Stimulated activated memory B cell treated with anti-CD40 and anti-IgM and Interleukin-4, amounts not matched to agents 10 μg/mL and 1 μg/mL and 100 μg/mL, for 72 hours (primary cell): Measurements from ENCODE around the gene SEPTIN10.
"Not testable (repeated sequence)": the region's sequence is repeated elsewhere in the genome, so short reads cannot be mapped to it uniquely, and the experiment has no call there.

ENCODE experiments used
- ATAC-seq: fragments of 150-1000 bp; cut with Tn5 transposase; 2 replicates; pipeline ENCODE4 v1.10.0; 2021
- H3K27ac Mint-ChIP-seq: one replicate; pipeline ENCODE4 v1.8.0; 2022; ENCODE audit warnings: mild to moderate bottlenecking, mixed read lengths
- H3K27me3 Mint-ChIP-seq: one replicate; pipeline ENCODE4 v1.8.0; 2022; ENCODE audit warnings: mixed read lengths
- H3K36me3 Mint-ChIP-seq: one replicate; pipeline ENCODE4 v1.8.0; 2022; ENCODE audit warnings: mixed read lengths
- H3K4me1 Mint-ChIP-seq: one replicate; pipeline ENCODE4 v1.8.0; 2022; ENCODE audit warnings: mixed read lengths
- H3K4me3 Mint-ChIP-seq: one replicate; pipeline ENCODE4 v1.8.0; 2022; ENCODE audit warnings: mild to moderate bottlenecking, moderate library complexity, mixed read lengths
- H3K9me3 Mint-ChIP-seq: one replicate; pipeline ENCODE4 v1.8.0; 2022; ENCODE audit warnings: mixed read lengths

The SEPTIN10 gene

GRCh38 chr2:109591206-109591605, 22.6 kb downstream of the SEPTIN10 start:
- ATAC-seq = no peak
- H3K4me3 Mint-ChIP-seq = no peak overlapping the region
- H3K27me3 Mint-ChIP-seq = no peaks in the 10 kb centered on the region
- H3K36me3 Mint-ChIP-seq = no peaks in the 10 kb centered on the region
- H3K27ac Mint-ChIP-seq = no peak overlapping the region
- no peaks in the 10 kb centered on the region for H3K9me3 Mint-ChIP-seq
- no peaks in the 10 kb centered on the region for H3K4me1 Mint-ChIP-seq

- Mint-ChIP-seq H3K27ac (no peak overlapping the region), H3K9me3 (peaks cover 10% of the 10 kb centered on the region)
These were observed 27.1 kb downstream of the SEPTIN10 start for GRCh38 chr2:109586687-109587086.

GRCh38 chr2:109582928-109583895, 30.6 kb downstream of the SEPTIN10 start:
- no peaks in the 10 kb centered on the region for H3K36me3 Mint-ChIP-seq
- no peaks in the 10 kb centered on the region for H3K4me1 Mint-ChIP-seq
- no peak overlapping the region for H3K27ac Mint-ChIP-seq
- no peak overlapping the region for H3K4me3 Mint-ChIP-seq
- H3K27me3 Mint-ChIP-seq = no peaks in the 10 kb centered on the region
- H3K9me3 Mint-ChIP-seq = peaks cover 10% of the 10 kb centered on the region
- no peak for ATAC-seq

More at GRCh38 chr2:109586687-109587086, 27.1 kb downstream of the SEPTIN10 start:
- Mint-ChIP-seq H3K4me3 (no peak overlapping the region), H3K4me1 (no peaks in the 10 kb centered on the region), H3K27me3 (no peaks in the 10 kb centered on the region), H3K36me3 (no peaks in the 10 kb centered on the region)
- no peak for ATAC-seq

- H3K9me3 Mint-ChIP-seq, ATAC-seq, H3K4me3 Mint-ChIP-seq, H3K4me1 Mint-ChIP-seq, H3K27ac Mint-ChIP-seq, H3K27me3 Mint-ChIP-seq, H3K36me3 Mint-ChIP-seq: not testable (repeated sequence)
These were observed 36.1 kb downstream of the SEPTIN10 start for GRCh38 chr2:109577630-109578029.

DNA sequence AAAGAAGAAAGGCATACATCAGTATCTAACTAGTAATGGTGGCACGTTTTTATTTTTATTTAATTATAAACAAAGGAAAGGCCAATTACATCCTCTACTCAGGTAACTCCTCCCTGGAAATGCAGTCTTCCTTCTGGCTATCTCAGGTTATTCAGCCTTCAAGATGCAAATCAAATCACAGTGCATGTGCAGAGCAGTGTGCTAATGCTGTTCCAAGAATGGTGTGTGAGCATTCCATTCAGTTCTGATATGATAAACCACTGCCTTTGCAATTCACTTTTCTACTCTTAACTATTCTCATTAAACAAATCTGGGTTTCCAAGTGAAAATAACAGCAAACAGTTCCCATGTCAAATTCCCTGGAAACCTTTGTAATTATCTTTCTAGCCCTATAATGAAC, 38.4 kb downstream of the SEPTIN10 start:
- Mint-ChIP-seq H3K27ac (no peak overlapping the region), H3K4me3 (no peak overlapping the region), H3K36me3 (no peaks in the 10 kb centered on the region), H3K27me3 (peaks cover 18% of the 10 kb centered on the region), H3K4me1 (no peaks in the 10 kb centered on the region), H3K9me3 (no peaks in the 10 kb centered on the region)
- no peak for ATAC-seq

DNA sequence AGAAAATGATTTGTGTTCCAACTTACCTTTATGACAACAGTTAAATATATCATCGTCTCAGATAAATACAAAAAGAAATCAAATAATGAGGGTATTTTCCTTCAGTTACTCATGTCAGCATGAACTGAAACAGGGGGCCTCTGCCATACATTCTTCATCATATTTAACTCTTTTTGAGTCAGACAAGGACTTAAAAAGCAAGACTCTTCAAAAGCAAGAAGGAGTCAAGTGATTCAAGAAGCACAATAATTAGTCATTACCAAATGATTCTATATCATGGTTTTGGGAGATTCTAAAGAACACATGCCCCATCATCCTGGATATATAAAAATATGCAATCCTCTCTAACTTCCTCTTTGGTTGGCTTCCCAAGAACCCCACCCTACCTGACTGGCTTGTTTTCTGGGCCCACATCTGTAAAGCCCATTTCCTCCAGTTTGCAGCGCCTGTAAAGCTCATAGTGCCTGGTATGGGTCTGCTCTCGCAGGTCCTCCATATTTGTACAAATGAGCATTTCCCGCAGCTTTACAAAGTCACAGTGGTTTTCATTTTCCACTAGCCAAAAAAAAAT, 49.7 kb downstream of the SEPTIN10 start:
- H3K9me3 Mint-ChIP-seq = no peaks in the 10 kb centered on the region
- H3K4me3 Mint-ChIP-seq = no peak overlapping the region
- ATAC-seq = no peak
- H3K27ac Mint-ChIP-seq = no peak overlapping the region
- no peaks in the 10 kb centered on the region for H3K36me3 Mint-ChIP-seq
- peaks cover 14% of the 10 kb centered on the region for H3K27me3 Mint-ChIP-seq
- no peaks in the 10 kb centered on the region for H3K4me1 Mint-ChIP-seq

DNA sequence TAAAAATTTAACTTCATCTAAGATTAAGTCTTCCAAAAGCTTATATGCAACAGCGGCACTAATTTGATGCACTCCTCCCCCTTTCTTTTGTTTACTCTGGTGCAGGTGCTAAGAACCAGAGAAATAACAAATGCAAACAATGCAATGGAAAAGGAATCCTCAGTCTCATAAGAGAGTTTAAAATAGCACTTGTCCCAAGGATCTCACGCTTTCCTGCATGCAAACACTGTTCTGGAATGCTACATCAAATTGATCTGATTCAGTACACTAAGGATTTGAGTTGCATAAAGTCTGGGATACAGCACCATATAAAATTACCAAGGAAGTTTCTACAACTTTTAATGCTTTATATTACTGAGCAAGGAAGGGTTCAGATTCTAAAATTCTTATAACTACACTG, 50.5 kb downstream of the SEPTIN10 start:
- H3K36me3 Mint-ChIP-seq = no peaks in the 10 kb centered on the region
- H3K27ac Mint-ChIP-seq = no peak overlapping the region
- ATAC-seq = no peak
- peaks cover 14% of the 10 kb centered on the region for H3K27me3 Mint-ChIP-seq
- H3K9me3 Mint-ChIP-seq = no peaks in the 10 kb centered on the region
- no peak overlapping the region for H3K4me3 Mint-ChIP-seq
- H3K4me1 Mint-ChIP-seq = no peaks in the 10 kb centered on the region

DNA sequence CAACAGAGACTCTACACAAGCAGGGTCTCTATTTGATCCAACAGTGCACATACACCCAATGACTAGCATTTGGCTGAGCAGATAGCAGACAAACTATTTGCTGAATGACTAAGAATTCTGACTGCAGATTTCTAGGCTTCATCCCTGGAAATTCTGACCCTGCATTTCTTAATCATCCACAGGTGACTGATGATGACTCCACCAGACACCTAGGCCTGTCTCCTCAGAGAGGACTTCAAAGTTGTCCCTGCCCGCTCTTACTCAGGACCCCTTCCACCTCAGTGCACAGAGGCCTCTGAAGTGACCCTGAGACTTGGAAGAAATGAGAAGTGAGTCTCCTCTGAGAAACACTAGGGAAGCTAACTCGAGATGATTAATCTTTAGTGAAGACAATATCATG, 51.3 kb downstream of the SEPTIN10 start:
- Mint-ChIP-seq H3K9me3 (no peaks in the 10 kb centered on the region), H3K27ac (no peak overlapping the region), H3K4me1 (no peaks in the 10 kb centered on the region), H3K4me3 (no peak overlapping the region), H3K36me3 (no peaks in the 10 kb centered on the region), H3K27me3 (peaks cover 14% of the 10 kb centered on the region)
- ATAC-seq = no peak

DNA sequence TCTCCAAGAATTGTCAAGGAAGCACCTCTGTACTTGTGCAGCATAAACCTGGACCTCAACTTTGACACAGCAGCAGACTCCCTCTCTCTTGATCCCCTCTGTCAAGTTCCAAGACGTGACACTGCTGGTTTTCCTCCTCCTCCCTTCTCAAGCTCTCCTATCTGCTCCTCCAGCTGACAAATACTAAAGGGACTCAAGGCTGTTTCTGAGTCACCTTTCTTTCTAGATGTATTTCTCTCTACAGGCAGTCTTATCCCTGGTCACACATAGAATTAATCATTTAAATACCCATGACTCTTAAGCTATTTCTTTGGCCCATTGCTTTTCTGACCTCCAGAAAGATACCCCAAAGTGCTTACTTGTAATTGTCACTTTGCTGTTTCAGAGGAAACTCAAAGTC, 53.5 kb downstream of the SEPTIN10 start:
- no peak for ATAC-seq
- no peaks in the 10 kb centered on the region for H3K9me3 Mint-ChIP-seq
- no peaks in the 10 kb centered on the region for H3K27me3 Mint-ChIP-seq
- no peak overlapping the region for H3K4me3 Mint-ChIP-seq
- no peaks in the 10 kb centered on the region for H3K36me3 Mint-ChIP-seq
- H3K27ac Mint-ChIP-seq = no peak overlapping the region
- H3K4me1 Mint-ChIP-seq = no peaks in the 10 kb centered on the region

DNA sequence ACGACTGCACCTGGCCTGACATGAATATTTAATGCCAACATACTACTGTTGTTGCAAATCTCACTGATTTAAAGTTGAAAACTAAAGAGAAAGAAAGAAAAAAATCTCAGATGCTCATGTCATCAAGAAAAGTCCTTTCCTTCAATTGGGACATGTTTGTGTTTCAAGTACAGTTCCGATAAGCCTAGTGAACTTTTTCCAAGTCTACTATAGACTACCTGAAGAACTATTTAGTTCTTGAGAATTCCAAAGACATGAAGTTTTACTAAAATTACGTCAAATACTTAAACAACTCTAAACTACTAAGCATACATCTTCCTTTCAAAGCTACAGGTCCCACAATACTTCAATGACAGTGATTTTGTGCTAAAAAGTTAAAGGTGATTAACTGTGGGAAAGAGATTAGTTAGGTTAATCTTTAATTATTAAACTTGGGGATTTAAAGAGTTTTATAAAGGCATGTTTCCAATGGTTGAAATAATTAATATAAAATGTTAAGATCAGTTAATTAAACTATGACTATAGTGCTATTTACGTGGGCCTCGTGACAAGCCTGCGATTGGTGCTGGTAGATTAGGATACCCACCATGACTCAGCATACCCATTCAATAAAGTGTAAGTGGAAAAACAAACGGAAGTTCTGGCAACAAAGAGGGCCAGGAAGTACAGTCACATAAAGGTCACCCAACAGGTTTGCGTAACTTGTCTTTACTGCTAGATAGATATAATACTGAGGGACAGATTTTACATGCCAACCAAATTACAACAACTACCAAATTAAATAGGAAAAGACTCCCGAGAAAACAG, 55.5 kb downstream of the SEPTIN10 start:
- no peak overlapping the region for H3K4me3 Mint-ChIP-seq
- H3K36me3 Mint-ChIP-seq = no peaks in the 10 kb centered on the region
- no peak for ATAC-seq
- H3K4me1 Mint-ChIP-seq = no peaks in the 10 kb centered on the region
- H3K27ac Mint-ChIP-seq = no peak overlapping the region
- H3K27me3 Mint-ChIP-seq = no peaks in the 10 kb centered on the region
- no peaks in the 10 kb centered on the region for H3K9me3 Mint-ChIP-seq

DNA sequence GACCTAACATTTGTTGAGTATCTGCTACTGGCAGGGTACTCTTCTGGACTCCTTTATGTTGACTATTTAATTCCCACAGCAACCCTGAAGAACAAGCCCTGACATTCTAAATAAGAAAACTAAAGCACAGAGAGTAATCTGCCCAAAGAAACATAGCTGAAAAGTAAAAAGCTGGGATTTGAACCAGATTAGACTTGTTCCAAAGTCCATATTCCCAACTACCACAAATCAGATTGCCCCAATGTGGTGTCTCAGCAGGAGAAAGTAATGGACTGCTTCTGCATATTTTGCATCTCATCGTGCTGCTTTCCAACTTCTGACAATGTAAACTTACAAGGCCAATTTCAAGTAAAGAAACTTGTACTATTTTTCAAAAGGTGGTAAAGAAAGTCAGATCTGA, 56.5 kb downstream of the SEPTIN10 start:
- ATAC-seq = no peak
- Mint-ChIP-seq H3K4me1 (no peaks in the 10 kb centered on the region), H3K36me3 (no peaks in the 10 kb centered on the region), H3K27me3 (no peaks in the 10 kb centered on the region), H3K9me3 (no peaks in the 10 kb centered on the region), H3K27ac (no peak overlapping the region), H3K4me3 (no peak overlapping the region)

- ATAC-seq = no peak
- Mint-ChIP-seq H3K27me3 (no peaks in the 10 kb centered on the region), H3K4me1 (no peaks in the 10 kb centered on the region), H3K4me3 (no peak overlapping the region), H3K27ac (no peak overlapping the region), H3K36me3 (no peaks in the 10 kb centered on the region), H3K9me3 (no peaks in the 10 kb centered on the region)
These were observed 58.3 kb downstream of the SEPTIN10 start for GRCh38 chr2:109555346-109555900.

DNA sequence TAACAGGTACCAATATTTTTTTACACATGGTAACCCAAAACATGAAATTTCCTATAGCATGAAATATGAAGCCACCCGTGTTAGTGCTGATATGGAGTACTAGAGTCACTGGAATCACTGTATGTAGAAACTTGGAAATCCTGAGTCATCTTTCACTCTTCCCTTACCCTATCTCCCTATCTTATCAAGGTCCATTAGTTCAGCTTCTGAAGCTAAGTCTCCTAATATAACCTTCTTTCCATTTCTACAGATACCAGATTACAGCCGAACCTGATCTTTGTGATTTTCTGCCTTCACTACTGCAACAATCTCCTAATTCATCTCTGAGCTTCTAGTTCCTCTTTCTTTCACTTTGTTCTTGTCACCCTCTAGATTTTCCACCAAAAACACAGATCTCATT, 59.0 kb downstream of the SEPTIN10 start:
- no peak for ATAC-seq
- H3K4me1 Mint-ChIP-seq = no peaks in the 10 kb centered on the region
- H3K36me3 Mint-ChIP-seq = no peaks in the 10 kb centered on the region
- H3K27me3 Mint-ChIP-seq = no peaks in the 10 kb centered on the region
- H3K27ac Mint-ChIP-seq = no peak overlapping the region
- no peak overlapping the region for H3K4me3 Mint-ChIP-seq
- no peaks in the 10 kb centered on the region for H3K9me3 Mint-ChIP-seq

DNA sequence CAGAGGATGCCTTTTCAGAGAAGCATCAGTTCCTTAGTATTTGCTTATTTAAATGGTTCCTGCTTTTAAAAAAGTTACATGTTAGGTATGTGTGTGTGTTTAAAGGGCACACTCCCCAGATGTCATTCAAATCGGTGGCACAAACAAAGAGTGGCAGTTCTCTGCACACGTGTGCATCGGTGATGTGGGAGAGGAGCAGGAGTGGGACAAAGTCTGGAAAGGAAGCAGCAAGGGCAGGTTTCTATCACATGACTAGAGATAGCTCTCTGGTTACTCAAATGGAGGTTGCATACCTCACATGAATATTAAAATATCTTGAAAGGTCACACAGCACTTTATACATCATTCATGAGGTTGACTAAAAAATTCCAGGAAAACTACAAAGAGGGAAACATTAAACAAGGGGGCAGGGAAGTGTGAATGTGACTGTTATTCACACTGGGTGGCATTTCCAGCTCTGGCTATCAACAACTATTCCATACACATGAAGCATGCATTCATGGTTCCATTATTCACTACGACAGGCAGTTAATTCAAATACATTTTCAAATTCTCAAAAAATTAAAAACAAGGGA, 64.7 kb downstream of the SEPTIN10 start:
- Mint-ChIP-seq H3K4me3 (no peak overlapping the region), H3K4me1 (no peaks in the 10 kb centered on the region), H3K9me3 (no peaks in the 10 kb centered on the region), H3K27ac (no peak overlapping the region), H3K27me3 (no peaks in the 10 kb centered on the region), H3K36me3 (no peaks in the 10 kb centered on the region)
- ATAC-seq = no peak

DNA sequence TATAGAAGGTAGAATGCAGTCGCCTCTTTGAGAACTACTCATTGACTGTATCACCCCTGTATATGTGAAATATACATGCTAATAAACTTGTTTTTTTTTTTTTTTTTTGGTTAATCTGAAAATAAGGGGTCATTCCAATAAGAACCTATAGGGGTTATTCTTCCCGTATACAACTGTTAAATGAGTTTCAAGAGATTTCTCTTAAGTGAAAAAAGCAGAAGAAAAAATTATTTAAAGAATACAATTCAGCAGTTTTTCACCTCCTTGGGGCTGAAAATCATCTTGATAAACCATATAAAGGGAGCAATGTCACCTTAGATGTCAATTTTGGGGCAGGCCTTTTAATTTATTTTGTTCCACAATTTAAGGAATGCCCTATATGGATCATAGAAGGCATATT, 66.5 kb downstream of the SEPTIN10 start:
- H3K9me3 Mint-ChIP-seq = no peaks in the 10 kb centered on the region

More for the DNA sequence above, 66.5 kb downstream of the SEPTIN10 start:
- H3K4me1 Mint-ChIP-seq = no peaks in the 10 kb centered on the region
- no peak for ATAC-seq
- no peak overlapping the region for H3K4me3 Mint-ChIP-seq
- no peaks in the 10 kb centered on the region for H3K27me3 Mint-ChIP-seq
- no peaks in the 10 kb centered on the region for H3K36me3 Mint-ChIP-seq
- no peak overlapping the region for H3K27ac Mint-ChIP-seq
